HG03066 (cell line): Measurements from ENCODE around the gene FBXW8.
A peak's percentile ranks its signal among the peaks of the same experiment; 100 is the strongest.

Experiments used
- ATAC-seq: cut with Tn5 transposase; IDR thresholded peaks from one replicate; pipeline ENCODE4 v1.9.1; 2021; ENCODE audit warnings: low read depth; ENCODE audit not compliant: unreplicated experiment

Gene FBXW8, protein sequence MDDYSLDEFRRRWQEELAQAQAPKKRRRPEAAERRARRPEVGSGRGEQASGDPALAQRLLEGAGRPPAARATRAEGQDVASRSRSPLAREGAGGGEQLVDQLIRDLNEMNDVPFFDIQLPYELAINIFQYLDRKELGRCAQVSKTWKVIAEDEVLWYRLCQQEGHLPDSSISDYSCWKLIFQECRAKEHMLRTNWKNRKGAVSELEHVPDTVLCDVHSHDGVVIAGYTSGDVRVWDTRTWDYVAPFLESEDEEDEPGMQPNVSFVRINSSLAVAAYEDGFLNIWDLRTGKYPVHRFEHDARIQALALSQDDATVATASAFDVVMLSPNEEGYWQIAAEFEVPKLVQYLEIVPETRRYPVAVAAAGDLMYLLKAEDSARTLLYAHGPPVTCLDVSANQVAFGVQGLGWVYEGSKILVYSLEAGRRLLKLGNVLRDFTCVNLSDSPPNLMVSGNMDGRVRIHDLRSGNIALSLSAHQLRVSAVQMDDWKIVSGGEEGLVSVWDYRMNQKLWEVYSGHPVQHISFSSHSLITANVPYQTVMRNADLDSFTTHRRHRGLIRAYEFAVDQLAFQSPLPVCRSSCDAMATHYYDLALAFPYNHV

DNA sequence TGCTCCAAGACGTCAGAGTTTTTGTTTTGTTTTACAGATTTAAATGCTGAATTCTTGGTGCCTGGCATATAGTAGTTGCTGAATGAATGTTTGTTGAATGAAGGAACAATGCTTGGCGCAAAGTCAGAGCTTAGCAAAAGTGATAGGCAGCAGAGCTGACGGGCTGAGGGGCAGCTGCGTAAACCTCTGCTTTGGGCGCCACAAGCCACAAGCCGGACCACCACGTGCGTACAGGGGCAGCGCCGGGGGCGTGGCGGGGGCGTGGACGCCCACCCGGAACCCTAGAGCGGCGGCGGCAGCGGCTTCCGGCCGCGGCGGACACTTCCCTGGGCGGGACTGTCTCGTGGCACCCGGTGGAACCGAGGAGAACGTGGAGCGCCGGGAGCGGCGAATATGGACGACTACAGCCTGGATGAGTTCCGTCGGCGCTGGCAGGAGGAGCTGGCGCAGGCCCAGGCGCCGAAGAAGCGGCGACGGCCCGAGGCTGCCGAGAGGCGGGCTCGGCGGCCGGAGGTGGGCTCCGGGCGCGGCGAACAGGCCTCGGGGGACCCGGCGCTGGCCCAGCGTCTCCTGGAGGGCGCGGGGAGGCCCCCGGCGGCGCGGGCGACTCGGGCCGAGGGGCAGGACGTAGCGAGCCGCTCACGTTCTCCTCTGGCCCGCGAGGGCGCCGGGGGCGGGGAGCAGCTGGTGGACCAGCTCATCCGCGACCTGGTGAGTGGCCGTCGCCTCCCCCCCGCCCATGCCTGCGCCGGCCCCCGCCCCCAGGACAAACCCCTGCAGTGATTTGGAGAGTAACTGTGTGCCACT, at the start of gene FBXW8:
FBXW8 (plus strand) TSS at position 306 of the 807 bp plus-strand sequence; CDS start at position 394, 88 bp downstream.
- peak; percentile 91 for ATAC-seq

DNA sequence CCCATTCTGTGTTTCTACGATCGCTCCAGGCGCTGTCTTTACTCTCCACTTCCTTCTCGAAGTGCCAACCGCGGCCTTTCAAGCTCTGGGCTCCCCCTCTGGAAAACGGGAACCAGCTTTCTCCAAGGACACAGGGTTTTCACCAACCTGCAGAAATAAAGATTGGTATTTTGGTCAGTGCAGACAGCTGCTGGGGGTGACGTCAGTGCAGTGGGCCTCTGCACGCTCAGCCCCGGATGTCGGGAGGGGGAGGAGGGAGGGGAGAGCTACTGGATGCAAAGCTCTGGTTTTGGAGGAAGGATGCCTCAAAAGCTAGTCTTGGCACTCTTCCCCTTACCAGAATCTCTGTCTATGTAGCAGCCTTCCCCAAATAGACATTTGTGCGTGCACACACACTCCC, 49.4 kb upstream of the FBXW8 start:
- peak; percentile 80 for ATAC-seq

DNA sequence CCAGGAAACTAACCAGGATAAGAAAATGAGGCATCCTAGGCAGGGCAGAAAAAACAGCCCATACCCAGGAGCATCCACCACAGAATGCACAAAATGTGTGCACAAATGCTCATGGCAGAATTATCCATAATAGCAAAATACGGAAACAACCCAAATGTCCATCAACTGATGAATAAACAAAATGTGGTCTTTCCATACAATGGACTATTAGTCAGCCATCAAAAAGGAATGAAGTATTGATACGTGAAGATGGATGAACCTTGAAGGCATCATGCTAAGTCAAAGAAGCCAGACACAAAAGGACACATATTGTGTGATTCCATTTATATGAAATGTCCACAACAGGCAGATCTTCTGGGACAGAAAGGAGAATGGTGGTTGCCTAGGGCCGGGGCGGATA, 48.6 kb upstream of the FBXW8 start:
- ATAC-seq: no peak

DNA sequence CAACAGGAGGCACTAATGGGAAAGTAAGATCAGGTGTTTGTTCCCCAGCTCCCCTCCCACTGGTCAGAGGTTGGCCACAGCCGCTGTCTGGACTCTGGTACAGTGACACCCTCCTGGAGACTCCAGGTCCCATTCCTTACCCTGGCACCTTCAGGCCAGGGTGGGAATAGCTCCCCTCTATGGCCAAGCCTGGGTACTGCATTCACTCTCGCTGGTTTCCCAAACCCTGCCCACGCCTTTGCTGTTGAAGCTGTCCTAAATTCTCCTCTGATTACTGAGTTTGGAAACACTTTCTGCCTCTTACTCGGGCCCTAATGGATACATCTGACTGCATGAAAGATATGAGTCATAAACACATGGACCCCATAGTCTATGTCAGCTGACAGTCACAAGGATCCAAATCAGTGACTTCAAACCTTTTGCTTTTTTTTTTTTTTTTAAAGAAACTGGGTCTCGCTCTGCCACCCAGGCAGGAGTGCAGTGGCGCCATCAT, 47.4 kb upstream of the FBXW8 start:
- ATAC-seq: no peak

DNA sequence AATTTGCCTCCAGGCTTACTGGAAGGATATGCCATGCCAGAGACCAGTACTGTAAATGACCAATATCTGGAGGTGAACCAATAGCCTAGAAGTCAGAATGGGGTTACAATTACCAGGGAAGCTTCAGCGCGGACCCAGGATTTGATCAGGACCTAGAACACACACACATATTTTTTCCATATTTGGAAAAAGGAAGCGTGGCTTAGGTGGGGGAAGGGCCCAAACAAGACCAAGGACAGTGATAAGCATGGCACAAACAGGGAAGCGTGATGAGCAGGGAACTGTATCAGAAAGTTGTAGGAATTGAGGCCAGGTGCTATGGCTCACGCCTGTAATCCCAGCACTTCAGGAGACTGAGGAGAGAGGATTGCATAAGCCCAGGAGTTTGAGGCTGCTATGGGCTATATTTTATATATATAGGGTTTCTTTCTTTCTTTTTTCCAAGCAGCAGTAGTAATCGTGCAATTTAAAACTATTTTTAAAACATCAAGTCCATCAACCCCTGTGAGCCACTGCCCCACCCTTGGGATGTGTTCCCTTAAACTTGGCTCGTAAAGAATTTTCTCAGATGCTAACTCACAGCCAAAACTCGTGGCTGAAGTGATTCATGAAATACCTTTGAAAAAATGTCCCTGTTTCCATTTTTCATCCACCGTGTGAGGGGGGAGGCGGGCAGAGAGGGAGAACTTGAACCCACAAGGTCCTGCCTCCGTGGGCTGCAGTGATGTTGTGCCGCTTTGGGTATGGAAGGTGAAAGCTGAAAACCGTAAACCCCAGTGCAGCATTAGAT, 46.2 kb upstream of the FBXW8 start:
- no peak for ATAC-seq

DNA sequence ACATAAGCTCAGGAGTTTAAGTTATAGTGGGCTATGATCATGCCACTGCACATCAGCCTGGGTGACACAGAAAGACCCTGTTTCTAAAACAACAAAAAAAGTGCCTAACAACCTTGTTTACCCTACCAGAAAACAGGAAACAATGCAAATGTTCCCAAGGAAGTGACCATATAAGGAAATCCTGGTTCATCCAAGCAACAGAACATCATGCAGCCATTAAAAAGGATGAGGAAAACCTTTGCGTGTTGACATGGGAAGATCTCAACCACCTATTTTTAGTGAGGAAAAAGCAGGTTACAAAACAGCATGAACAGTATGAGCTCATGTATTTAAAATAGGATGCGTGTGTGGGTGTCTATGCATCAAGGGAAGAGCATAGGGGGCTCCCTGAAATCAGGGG, 43.2 kb upstream of the FBXW8 start:
- ATAC-seq: no peak

DNA sequence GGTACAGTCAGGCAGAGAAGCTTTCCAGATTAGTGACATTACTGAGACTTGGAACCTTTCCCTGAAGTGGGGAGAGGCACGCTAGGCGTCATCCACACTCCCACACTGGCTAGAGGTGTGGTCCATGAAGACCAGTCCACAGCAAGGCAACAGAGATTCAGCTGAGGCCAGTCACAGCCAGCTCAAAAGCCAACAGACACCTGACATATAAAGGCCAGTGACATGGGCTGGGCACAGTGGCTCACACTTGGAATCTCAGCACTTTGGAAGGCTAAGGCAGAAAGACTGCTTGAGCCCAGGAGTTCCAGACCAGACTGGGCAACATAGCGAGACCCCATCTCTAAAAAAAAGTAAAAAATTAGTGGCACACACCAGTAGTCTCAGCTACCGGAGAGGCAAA, 40.4 kb upstream of the FBXW8 start:
- no peak for ATAC-seq

DNA sequence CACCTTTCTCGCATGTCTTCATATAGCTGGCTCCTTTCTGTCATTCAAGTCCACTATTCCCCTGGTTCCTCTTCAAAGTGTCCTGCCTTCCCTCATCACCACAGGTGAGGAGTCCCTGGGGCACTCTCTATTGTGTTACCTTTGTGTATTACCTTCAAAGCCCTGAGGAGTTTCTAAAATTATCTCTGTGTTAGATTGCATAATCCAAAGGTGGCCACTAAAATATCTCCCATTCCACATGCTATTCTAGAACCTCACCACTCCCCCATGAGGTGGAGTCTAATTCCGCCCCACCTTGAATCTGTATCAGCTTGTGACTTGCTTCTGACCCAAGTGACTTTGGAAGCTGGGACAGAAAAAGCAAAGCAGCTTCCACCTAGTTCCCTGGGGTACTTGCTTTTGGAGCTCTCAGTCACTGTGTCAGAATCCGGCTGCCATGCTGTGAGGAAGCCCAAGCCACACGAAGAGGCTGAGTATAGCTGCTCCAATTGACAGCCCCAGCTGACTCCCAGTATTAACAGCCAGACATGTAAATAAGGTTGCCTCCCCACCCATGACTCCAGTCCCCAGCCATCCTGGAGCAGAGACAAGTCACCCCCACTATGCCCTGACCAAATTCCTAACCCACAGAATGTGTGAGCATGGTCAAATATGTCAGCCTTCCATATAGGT, 36.3 kb upstream of the FBXW8 start:
- ATAC-seq: no peak

DNA sequence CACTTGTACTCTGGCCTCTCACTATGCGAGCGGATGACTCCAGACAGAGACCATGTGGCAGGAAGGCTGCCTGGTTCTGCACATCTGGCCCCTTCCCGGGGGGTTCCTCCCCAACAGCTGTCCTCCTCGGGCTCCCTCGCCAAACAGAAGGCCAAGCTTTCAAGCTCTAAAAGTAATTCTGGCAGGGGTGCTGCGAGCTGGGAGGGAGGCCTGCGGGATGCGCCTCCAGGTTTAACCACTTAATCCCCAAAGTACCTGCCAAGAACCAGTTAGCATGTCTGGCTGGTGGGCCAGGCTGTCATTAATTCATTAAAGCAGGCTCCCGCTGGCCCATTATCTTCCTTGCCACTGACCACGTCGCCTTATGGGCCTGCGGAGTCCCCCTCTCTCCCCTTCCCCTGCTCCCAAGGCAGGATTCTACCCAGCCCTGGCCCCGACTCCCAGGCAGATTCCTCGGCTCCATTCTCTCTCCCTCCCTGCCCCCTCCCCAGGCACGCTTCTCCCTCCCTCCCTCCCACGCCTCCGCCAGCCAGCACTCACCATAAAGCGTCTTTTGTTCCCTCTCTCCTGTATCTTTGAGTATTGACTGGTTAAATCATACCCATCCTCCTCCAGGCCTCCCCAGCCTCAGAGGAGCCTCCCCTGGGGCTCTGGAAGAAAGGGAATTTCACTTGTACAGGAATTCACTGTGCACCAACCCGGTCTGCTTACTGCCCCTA, 34.4 kb upstream of the FBXW8 start:
- ATAC-seq: no peak

DNA sequence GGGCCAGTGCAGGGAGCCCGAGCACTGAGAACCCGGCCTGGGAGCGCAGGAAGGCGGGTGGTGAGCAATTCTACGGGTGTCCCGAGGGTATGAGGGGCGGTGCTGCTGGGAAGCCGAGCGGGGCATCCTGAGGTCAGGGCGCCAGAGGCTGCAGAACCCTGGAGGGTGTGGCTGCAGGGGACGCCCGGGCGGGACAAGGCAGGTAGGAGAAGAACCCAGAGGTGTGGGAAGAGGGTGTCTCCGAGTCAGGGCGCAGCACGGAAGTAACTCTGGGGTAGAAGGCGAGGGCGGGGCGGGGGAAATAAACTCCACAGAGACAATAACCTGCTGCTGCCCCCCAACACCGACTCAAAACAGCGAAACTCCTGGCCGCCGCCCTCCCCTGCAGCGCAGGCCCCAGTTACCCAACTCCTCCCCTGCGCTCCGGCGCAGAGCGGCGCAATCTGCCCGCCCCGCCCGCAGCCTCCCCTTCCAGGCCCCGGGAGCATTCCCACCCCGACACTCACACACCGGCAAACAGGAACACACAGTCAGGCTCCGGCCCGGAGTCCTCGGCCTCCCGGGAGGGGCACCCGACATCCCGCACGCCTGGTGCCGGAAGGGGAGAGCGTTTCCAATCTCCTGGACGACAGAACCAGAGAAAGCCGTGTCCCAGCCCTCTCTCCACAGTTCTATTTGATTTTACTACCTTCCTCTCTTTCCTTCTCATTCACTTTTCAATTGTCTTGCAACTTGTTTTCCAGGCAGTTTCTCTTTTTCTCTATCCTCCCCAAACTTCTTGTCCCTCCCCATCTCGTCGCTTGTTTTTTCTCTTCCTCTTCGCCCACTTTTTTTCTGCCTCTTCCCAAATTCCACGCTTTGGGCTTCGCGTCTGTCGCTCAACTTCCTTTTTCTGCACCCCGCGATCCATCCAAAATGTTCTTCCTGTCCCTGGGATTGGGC, 31.9 kb upstream of the FBXW8 start:
- ATAC-seq: no peak

DNA sequence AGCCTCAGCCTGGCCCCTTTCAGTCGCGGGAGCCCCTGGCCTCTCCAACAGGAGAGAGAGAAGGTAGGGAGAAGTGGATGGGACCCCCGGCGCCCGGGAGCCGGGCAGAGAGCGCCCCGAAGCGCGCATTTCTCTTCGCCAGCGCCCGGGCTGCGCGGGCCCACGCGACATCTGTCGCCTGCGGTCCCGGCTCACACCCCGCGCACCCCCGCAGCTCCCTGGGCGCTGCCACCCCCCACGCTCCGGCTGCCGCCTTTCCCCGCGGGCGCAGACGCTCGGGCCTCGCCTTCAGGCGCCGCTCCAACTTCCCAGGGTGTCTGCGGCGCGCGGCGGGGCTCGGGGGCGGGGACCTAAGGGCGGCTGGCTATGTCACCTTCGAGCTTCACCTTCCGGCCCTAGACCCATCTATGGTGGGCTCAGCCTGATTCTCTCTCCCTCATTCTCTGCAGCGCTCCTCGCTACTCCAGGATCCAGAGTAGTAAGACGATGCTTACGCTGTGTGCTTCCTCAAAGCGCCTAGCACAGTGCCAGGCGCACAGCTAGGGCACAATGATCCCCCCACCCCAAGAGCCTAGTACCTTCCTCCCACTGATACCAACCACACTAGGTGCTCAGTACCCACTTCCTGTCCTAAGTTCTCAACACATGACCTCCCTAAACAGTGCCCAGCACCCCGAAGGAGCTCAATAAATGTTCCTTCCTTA, 31.1 kb upstream of the FBXW8 start:
- ATAC-seq: no peak

DNA sequence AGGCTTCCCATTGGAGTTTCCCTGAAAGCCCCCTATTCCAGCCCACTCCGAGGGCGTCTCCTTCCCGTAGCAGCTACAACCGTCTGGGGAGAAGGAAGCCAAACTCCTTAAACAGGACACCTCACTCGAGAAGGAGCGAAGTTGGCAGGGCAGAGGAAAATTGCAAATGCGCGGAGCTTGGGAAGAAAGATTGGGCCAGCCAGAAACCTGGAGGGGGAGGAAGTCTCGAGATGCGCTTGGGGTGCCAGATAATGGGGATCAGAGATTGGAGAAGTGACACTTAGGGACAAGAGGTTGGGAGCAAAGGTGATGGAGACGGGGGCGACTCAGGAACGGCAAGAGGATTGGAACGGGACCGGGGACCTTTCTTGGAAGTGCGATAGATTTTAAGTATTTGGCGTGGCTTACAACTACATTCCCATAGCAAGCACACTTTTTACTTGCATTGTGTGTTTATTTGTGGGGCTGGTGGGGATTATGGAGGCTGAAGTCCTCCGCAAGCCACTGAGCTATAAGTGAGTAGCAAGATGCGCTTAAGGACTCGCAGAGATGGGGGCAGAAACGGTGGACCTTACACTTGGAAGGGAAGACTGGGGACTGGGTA, 30.4 kb upstream of the FBXW8 start:
- no peak for ATAC-seq

DNA sequence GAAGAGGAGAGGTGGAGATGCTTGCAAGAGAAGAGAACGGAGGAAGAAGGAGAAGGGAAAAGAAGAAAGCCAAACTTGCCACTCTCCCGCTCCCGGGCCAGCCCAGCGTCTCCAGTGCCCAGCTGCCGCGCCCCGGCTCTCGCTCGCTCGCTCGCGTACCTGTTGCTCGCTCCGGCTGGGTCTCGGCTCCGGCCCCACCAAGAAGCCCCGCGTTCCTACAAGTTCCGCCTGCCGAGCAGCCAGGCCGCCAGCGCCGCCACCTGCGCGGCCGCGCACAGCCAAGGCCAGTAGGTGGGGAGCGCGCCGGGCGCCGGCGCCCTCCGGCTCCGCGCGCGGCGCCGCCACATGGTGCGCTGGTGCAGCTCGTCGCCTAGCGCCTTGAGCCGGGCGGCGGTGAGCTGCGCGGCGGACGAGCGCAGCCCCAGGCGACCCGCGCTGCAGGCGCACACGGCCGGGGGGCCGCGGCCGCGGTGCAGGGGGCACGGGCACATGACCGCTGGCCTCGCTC, 29.9 kb upstream of the FBXW8 start:
- no peak for ATAC-seq

DNA sequence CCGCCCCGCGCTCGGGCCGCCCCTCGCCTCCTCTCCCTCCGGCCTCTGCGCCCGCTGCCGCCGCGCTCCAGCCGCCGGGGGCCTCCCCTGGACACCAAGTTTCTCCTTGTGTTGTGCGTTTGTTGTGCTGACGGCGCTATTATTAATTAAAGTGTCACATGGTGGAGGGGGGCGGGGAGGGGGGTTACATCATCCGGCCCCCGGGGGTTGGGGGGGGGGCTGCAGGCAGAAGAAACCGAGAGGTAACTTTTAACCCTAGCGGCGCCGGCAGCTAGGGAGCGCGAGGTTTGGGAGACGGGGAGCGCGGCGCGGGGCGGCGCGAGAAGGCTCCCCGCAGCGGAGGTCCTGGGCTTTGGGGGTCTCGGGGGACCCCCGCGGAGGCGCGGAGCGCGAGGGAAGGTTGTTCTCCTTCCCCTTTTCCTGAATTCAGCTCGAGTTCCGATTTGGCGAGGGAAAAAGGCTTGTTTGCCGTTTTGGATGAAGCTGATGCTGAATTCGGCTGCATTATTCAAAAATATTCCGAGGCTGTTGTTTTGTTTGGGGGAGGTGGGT, 29.3 kb upstream of the FBXW8 start, which contains the start of gene HRK:
HRK (minus strand) TSS at position 117 of the 552 bp plus-strand sequence. CDS start 134 bp downstream, outside the sequence.
- ATAC-seq: no peak

DNA sequence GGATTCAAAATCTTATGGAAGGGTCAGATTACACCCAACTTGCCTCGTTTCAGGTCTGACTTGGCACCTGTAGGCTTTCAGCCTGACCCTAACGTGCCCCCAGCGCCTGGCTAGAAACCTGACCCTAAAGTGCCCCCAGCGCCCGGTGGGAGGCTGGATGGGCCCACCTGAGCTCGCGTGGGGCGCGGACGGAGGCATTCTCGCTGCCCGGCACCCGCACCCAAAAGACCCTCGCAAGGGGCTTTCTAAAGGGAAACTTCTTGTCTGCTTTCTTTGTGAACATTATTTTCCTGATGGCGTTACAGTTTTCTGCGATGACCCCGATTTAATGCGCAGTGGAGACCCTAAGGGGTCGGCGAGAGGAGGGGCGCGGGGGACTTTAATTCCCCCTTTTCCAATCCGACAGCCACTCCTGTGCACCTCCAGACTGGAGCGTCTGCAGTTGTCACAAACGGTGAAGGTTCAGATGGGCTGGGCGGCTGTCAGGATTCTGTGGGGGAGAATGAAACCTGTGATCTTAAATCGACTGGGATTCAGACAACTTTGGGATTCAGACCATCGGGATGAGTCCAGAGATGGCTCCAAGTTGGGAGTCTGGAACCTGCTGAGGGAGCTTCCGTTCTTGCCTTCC, 28.8 kb upstream of the FBXW8 start:
- no peak for ATAC-seq

DNA sequence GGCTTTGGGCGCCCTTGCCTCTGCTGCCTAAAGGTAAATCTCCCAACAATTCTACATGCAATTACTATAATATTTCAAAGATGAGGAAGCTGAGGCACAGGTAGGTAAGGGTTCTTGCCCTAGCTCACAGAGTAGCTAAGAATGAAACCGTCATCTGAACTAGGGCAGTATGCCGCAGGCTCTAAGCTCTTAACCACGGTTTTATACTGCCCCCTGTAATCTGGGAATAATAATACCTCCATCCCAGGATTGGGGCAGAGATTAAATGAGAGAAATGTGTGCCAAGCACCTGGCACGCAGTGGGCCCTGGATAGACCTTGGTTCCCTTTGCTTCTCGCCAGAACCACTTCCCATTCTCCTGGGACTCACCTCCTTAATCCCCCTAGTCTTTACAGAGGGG, 28.0 kb upstream of the FBXW8 start:
- ATAC-seq: no peak
